OCI-LY1 (cell line): ENCODE data around the gene CTXND1.
A peak's percentile ranks its signal among the peaks of the same experiment; 100 is the strongest.

ENCODE experiments used
- H2AFZ ChIP-seq: fragments of 200-600 bp; sonication (generic), shearing (Covaris generic); 2 replicates; pipeline ENCODE4 v1.6.0; 2014; ENCODE audit warnings: antibody characterized with exemption, mild to moderate bottlenecking, low read length
- H3F3A ChIP-seq: fragments of 200-600 bp; sonication (generic), shearing (Covaris generic); 2 replicates; pipeline ENCODE4 v1.6.0; 2014; ENCODE audit warnings: mild to moderate bottlenecking, antibody characterized with exemption, low read length, moderate library complexity; ENCODE audit not compliant: insufficient read depth
- H3K27ac ChIP-seq: fragments of 200-600 bp; sonication (generic); 2 replicates; pipeline ENCODE4 v1.5.1; 2014; ENCODE audit warnings: low read length, mixed run types, mild to moderate bottlenecking, low read depth; ENCODE audit not compliant: poor library complexity, severe bottlenecking
- H3K27me3 ChIP-seq: fragments of 200-600 bp; sonication (generic); 2 replicates; pipeline ENCODE4 v1.6.0; 2014; ENCODE audit warnings: antibody characterized with exemption, mild to moderate bottlenecking, low read length, moderate library complexity; ENCODE audit not compliant: insufficient read depth
- H3K36me3 ChIP-seq: fragments of 200-600 bp; sonication (generic); 2 replicates; pipeline ENCODE4 v1.6.1; 2014; ENCODE audit warnings: mild to moderate bottlenecking, antibody characterized with exemption, low read length, moderate library complexity, mixed read lengths; ENCODE audit not compliant: insufficient read depth
- H3K4me1 ChIP-seq: fragments of 200-600 bp; sonication (generic); 2 replicates; pipeline ENCODE4 v1.5.1; 2014; ENCODE audit warnings: mild to moderate bottlenecking, low read length, moderate library complexity; ENCODE audit not compliant: insufficient read depth, severe bottlenecking
- H3K4me2 ChIP-seq: fragments of 200-600 bp; sonication (generic), shearing (Covaris generic); 2 replicates; pipeline ENCODE4 v1.6.1; 2014; ENCODE audit warnings: low read length
- H3K4me3 ChIP-seq: fragments of 200-600 bp; sonication (generic); 2 replicates; pipeline ENCODE4 v1.5.1; 2014; ENCODE audit warnings: low read length, low read depth, mild to moderate bottlenecking, mixed read lengths; ENCODE audit not compliant: poor library complexity, severe bottlenecking
- H3K79me2 ChIP-seq: fragments of 200-600 bp; shearing (Covaris generic); 2 replicates; pipeline ENCODE4 v1.6.1; 2016; ENCODE audit warnings: mixed run types, low read length, mixed read lengths; ENCODE audit not compliant: insufficient read depth
- H3K9ac ChIP-seq: fragments of 200-600 bp; sonication (generic), shearing (Covaris generic); 2 replicates; pipeline ENCODE4 v1.6.1; 2014; ENCODE audit warnings: mild to moderate bottlenecking, low read length, mixed read lengths
- H3K9me2 ChIP-seq: fragments of 200-600 bp; sonication (generic), shearing (Covaris generic); 2 replicates; pipeline ENCODE4 v1.6.1; 2014; ENCODE audit warnings: low read depth, mild to moderate bottlenecking, low read length, mixed read lengths
- H3K9me3 ChIP-seq: fragments of 200-600 bp; shearing (Covaris generic); 2 replicates; pipeline ENCODE4 v1.6.1; 2014; ENCODE audit warnings: low read length, mixed read lengths
- H4K20me1 ChIP-seq: fragments of 200-600 bp; sonication (generic), shearing (Covaris generic); 2 replicates; pipeline ENCODE4 v1.6.0; 2016; ENCODE audit warnings: mild to moderate bottlenecking, low read length; ENCODE audit not compliant: insufficient read depth
- CTCF ChIP-seq: fragments of 200-600 bp; sonication (generic), shearing (Covaris generic); IDR thresholded peaks from 2 replicates; pipeline ENCODE4 v1.5.1; 2017; ENCODE audit warnings: mild to moderate bottlenecking, antibody characterized with exemption, low read length, moderate library complexity, mixed read lengths
- EZH2 ChIP-seq: fragments of 200-600 bp; sonication (generic), shearing (Covaris generic); IDR thresholded peaks from 2 replicates; pipeline ENCODE4 v1.8.0; 2017; ENCODE audit warnings: borderline replicate concordance, mixed run types, mild to moderate bottlenecking, antibody characterized with exemption, low read length, moderate library complexity, mixed read lengths

The CTXND1 gene

GRCh38 chr15:80174017-80174746 lies 77.8 kb downstream of the CTXND1 start:
- Histone ChIP-seq H3K9me2 (no peaks in the 10 kb centered on the region), H4K20me1 (no peaks in the 10 kb centered on the region), H3K9me3 (no peaks in the 10 kb centered on the region), H3K9ac (no peak overlapping the region), H3K4me1 (no peaks in the 10 kb centered on the region), H3K36me3 (no peaks in the 10 kb centered on the region), H3F3A (no peaks in the 10 kb centered on the region), H3K4me3 (no peak overlapping the region), H3K27ac (no peak overlapping the region), H3K27me3 (no peaks in the 10 kb centered on the region), H2AFZ (no peak overlapping the region), H3K4me2 (no peak overlapping the region), H3K79me2 (no peaks in the 10 kb centered on the region)
- TF ChIP-seq EZH2 (no peak), CTCF (no peak)

- Histone ChIP-seq H3K27me3 (no peaks in the 10 kb centered on the region), H3K4me3 (no peak overlapping the region), H4K20me1 (no peaks in the 10 kb centered on the region), H3K36me3 (no peaks in the 10 kb centered on the region), H2AFZ (no peak overlapping the region), H3K79me2 (no peaks in the 10 kb centered on the region), H3K4me1 (no peaks in the 10 kb centered on the region), H3F3A (no peaks in the 10 kb centered on the region), H3K9me3 (no peaks in the 10 kb centered on the region), H3K27ac (no peak overlapping the region), H3K4me2 (no peak overlapping the region), H3K9ac (no peak overlapping the region), H3K9me2 (no peaks in the 10 kb centered on the region)
- TF ChIP-seq CTCF (peak; percentile 80), EZH2 (no peak)
These were observed 78.8 kb downstream of the CTXND1 start for GRCh38 chr15:80173022-80173759.

- Histone ChIP-seq H4K20me1 (no peaks in the 10 kb centered on the region), H2AFZ (no peak overlapping the region), H3K27me3 (no peaks in the 10 kb centered on the region), H3K79me2 (no peaks in the 10 kb centered on the region), H3K27ac (no peak overlapping the region), H3K9me2 (no peaks in the 10 kb centered on the region), H3K9ac (no peak overlapping the region), H3K4me3 (no peak overlapping the region), H3K36me3 (no peaks in the 10 kb centered on the region), H3K4me2 (no peak overlapping the region), H3K4me1 (no peaks in the 10 kb centered on the region), H3K9me3 (no peaks in the 10 kb centered on the region), H3F3A (no peaks in the 10 kb centered on the region)
- TF ChIP-seq EZH2: no peak
- TF ChIP-seq CTCF: no peak
These were observed 79.6 kb downstream of the CTXND1 start for GRCh38 chr15:80172401-80172800.
